Brain microvascular endothelial cell (primary cell): ENCODE results near the gene MAN2C1.
"Not testable (repeated sequence)": the region's sequence is repeated elsewhere in the genome, so short reads cannot be mapped to it uniquely, and the experiment has no call there.

Experiments
- DNase-seq: peaks from one replicate; pipeline ENCODE4 v3.0.0-alpha.2; 2020
- H3K27ac ChIP-seq: fragments of 250-450 bp; sonication (Bioruptor Pico); 2 replicates; pipeline ENCODE4 v1.5.1; 2020; ENCODE audit warnings: mild to moderate bottlenecking, moderate library complexity
- H3K27me3 ChIP-seq: fragments of 250-450 bp; sonication (Bioruptor Pico); replicated peaks from 2 replicates; pipeline ENCODE4 v1.5.1; 2020; ENCODE audit warnings: mild to moderate bottlenecking
- H3K36me3 ChIP-seq: fragments of 250-450 bp; sonication (Bioruptor Pico); replicated peaks from 2 replicates; pipeline ENCODE4 v1.5.1; 2020; ENCODE audit warnings: mild to moderate bottlenecking
- H3K4me3 ChIP-seq: 2 replicates; pipeline ENCODE4 v1.5.1; 2011; ENCODE audit warnings: low read depth, mild to moderate bottlenecking, control low read depth, low read length, moderate library complexity
- in situ Hi-C: cut with HindIII; loops from 2 replicates; pipeline ENCODE4 v1.10.0; 2017; ENCODE audit warnings: low sequenced_read_pairs, low pct_ligation_motif_present
- TF ChIP-seq, protein P1 (sequence below): IDR thresholded peaks from 2 replicates; pipeline ENCODE4 v1.5.1; 2011; ENCODE audit warnings: low read depth, mild to moderate bottlenecking, moderate library complexity, low read length, control low read depth, inconsistent platforms; ENCODE audit errors: missing control alignments

The MAN2C1 gene

DNA sequence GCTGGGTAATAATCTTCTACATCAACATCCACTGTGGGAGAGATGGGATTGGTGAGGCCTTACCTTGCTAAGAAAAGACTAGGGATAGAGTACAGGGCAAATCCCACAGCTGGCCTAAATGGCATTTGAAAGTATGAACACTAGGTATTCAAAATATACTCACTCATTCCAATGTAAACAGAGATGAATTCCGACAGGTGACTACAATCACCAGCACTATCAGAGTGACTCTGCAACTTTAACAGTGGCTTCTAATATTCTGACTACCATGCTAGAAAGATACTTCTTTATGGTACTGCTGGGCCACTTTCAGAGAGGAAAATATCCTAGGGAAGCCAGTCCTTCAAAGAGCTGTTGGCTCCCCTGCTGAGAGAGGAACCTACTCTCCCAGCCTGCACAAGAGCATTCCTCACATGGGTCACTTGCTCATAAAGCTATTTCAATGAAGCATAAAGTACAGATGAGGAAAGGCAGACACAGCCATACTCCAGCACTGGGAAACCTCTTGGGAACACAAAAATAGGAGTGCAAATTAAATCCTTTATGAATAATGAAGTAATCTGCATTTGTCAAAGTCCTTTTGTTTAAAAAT is 21.5 kb upstream of the MAN2C1 start:
- peaks cover 66% of the 10 kb centered on the region for H3K36me3 ChIP-seq
- TF ChIP-seq, protein P1, sequence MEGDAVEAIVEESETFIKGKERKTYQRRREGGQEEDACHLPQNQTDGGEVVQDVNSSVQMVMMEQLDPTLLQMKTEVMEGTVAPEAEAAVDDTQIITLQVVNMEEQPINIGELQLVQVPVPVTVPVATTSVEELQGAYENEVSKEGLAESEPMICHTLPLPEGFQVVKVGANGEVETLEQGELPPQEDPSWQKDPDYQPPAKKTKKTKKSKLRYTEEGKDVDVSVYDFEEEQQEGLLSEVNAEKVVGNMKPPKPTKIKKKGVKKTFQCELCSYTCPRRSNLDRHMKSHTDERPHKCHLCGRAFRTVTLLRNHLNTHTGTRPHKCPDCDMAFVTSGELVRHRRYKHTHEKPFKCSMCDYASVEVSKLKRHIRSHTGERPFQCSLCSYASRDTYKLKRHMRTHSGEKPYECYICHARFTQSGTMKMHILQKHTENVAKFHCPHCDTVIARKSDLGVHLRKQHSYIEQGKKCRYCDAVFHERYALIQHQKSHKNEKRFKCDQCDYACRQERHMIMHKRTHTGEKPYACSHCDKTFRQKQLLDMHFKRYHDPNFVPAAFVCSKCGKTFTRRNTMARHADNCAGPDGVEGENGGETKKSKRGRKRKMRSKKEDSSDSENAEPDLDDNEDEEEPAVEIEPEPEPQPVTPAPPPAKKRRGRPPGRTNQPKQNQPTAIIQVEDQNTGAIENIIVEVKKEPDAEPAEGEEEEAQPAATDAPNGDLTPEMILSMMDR: no peak
- H3K27me3 ChIP-seq: no peaks in the 10 kb centered on the region
- in situ Hi-C loops: no loop called here
- H3K4me3 ChIP-seq: no peak overlapping the region
- DNase-seq: no peak
- H3K27ac ChIP-seq: no peak overlapping the region

DNA sequence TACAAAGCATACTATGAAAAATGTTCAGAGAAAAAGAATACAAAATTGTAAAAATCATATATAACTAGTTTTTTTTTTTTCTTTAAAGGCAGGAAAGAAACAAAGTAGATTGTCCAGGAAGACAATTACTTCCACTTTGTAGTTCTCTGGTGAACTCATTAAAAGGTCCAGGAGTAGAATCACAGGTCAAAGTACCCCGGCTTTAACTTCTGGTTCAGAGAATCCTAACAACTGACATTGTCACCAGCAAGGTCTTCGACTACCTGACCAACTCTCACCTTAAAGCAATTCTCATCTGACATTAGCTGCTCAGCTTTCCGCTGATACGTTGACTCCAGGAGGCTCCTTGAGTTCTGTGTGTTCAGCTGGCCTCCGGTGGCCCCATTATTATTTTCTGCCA is 15.6 kb upstream of the MAN2C1 start:
- DNase-seq, H3K4me3 ChIP-seq, in situ Hi-C loops, H3K27ac ChIP-seq, H3K27me3 ChIP-seq: not testable (repeated sequence)
- peaks cover 58% of the 10 kb centered on the region for H3K36me3 ChIP-seq

DNA sequence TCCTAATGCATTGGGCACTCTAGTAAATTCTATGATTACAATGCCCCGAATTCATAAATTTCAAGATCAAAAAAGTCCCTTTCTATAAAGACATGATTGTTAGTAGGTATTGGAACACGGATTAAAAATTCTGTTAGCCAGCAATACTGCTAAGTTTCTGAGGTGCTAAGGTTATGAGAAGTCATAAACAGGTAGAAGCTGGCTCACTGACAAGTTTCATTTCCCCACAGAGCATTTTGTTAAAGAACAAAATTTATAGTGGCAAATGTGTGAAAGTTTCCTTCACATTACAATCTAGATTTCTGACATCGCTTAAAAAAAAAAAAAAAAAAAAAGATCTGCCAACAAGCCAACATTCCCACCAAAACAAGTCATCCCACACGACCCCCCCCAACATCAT is 12.4 kb upstream of the MAN2C1 start:
- no peak for DNase-seq
- Histone ChIP-seq H3K27me3 (no peaks in the 10 kb centered on the region), H3K36me3 (peaks cover 49% of the 10 kb centered on the region), H3K4me3 (no peak overlapping the region), H3K27ac (no peak overlapping the region)
- TF ChIP-seq, protein P1: no peak
- in situ Hi-C loops: no loop called here

DNA sequence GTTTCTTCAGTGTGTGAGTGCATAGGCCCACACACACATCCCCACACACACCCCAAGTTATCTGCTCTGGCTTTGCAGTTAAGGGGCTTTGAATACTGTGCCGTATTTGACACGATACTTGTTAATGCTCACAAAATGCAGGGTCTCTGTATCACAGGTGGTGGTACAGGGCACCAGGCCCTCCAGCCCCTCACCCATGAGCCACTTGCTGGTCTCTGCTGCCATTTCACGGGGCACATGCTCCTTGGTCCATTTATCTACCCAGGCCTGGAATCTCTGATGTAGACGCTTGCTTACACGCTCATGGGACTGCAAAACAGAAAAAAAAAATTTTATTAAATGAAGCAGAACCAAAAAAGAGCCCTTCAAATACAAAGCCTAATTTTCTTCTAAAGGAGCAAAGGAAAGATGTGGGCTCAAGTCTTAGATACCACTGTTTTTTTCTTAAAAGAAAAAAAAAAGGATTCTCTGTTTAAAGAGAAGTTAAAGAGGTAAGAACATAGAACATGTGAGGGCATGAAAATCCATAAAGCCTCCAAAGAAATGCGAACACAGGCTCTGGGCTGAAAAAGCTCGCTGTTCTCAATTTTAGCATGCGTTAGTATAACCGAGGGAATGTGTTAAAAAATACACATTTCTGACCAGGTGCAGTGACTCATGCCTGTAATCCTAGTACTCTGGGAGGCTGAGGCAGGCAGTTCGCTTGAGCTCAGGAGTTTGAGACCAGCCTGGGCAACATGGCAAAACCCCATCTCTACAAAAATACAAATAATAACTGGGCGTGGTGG is 3.7 kb upstream of the MAN2C1 start:
- no peak for DNase-seq
- no peak overlapping the region for H3K4me3 ChIP-seq
- no peak overlapping the region for H3K27ac ChIP-seq
- in situ Hi-C loops: no loop called here
- H3K36me3 ChIP-seq: peaks cover 26% of the 10 kb centered on the region
- TF ChIP-seq, protein P1: no peak
- H3K27me3 ChIP-seq: no peaks in the 10 kb centered on the region

DNA sequence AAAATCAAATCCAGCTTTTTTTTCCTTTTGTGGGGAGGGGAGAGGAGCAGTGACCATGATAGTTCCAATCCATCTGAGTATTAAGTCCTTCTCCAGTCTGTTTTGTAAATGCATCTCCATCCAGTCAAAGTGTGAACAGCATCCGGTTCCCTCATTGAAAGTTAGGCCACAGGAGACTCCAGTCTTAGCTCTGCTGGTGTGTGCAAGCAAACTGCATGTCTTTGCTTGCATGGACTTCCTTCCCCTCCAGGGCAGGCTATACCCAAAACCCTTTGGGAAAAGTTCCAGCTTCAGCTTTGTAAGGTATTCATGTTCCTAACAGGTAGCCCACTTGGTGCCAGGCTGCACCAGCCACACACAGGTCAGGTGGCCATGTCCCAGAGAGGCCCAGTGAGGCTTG is 3.1 kb upstream of the MAN2C1 start:
- Histone ChIP-seq H3K27me3 (no peaks in the 10 kb centered on the region), H3K4me3 (no peak overlapping the region), H3K27ac (no peak overlapping the region), H3K36me3 (peaks cover 24% of the 10 kb centered on the region)
- TF ChIP-seq, protein P1: no peak
- in situ Hi-C loops: no loop called here
- no peak for DNase-seq

DNA sequence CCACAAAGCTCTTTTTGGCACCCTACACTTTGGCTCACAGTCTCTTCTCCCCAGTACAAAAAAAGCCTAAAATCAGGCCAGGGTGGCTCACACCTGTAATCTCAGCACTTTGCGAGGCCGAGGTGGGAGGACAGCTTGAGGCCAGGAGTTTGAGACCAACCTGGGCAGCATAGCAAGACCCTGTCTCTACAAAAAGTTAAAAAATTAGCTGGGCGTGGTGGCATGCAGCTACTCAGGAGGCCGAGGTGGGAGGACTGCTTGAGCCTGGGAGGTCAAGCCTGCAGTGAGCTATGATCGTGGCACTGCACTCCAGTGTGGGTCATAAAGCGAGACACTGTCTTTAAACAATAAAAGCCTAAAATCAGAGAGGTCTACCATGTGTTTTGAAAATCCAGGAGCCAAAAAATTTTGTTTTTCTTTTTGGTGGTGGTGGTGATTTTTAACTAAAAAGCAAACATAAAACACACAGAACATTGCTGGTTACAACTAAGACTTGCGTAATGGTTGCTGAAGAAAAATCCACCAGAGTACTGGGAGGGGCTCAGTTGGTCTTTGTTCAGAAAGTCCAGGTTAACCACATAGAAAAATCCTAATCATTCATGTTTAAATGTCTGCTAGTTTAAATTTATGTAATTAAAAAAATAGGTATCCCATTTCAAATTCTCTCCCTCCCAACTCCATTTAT is 1.6 kb upstream of the MAN2C1 start:
- DNase-seq: no peak
- Histone ChIP-seq H3K4me3 (no peak overlapping the region), H3K36me3 (peaks cover 21% of the 10 kb centered on the region), H3K27ac (no peak overlapping the region), H3K27me3 (no peaks in the 10 kb centered on the region)
- TF ChIP-seq, protein P1: no peak
- in situ Hi-C loops: no loop called here
